Peyer's patch (tissue), 4 donors: ENCODE data around the gene GPR87. TPM values are rescaled to one million over a fixed set of nuclear protein-coding genes. Genes with fewer than 3 reads are reported as not detected.

ENCODE experiments used
- DNase-seq, 3 donors: peaks; one replicate each; pipeline ENCODE4 v3.0.0-alpha.2; 2017 to 2019
- H3K27ac ChIP-seq, 4 donors: fragments of 200-600 bp; sonication (generic); one replicate each; pipeline ENCODE4 v1.5.1; 2016 to 2019
- H3K27me3 ChIP-seq, 2 donors: fragments of 200-600 bp; sonication (generic); one replicate each; pipeline ENCODE4 v1.5.1; 2019
- H3K36me3 ChIP-seq, 3 donors: fragments of 200-600 bp; sonication (generic); one replicate each; pipeline ENCODE4 v1.5.1; 2016 to 2019
- H3K4me1 ChIP-seq, 4 donors: fragments of 200-600 bp; sonication (generic); one replicate each; pipeline ENCODE4 v1.5.1; 2016 to 2019
- H3K4me3 ChIP-seq, 4 donors: fragments of 200-600 bp; sonication (generic); 1 replicate in 3 of 4; 2 replicates in 1 of 4; pipeline ENCODE4 v1.5.1; 2016 to 2019; ENCODE audit warnings: mild to moderate bottlenecking in 1 of 4
- H3K9me3 ChIP-seq, 4 donors: fragments of 200-600 bp; sonication (generic); one replicate each; pipeline ENCODE4 v1.5.1; 2016 to 2019; ENCODE audit warnings: mild to moderate bottlenecking in 1 of 4
- POLR2A ChIP-seq, 2 donors: fragments of 450-650 bp; IDR thresholded peaks; one replicate each; pipeline ENCODE4 v1.5.1; 2017; ENCODE audit warnings: antibody characterized with exemption in 2 of 2, mild to moderate bottlenecking in 2 of 2, moderate library complexity in 2 of 2
- total RNA-seq, 4 donors: library from RNA; depleted of rRNA; stranded (reverse); fragments of >200 nt; gene quantifications; one replicate each; pipeline ENCODE4 v1.1.0, GENCODE V29; 2016
- TF ChIP-seq, protein P1 (sequence below), 6 experiments: fragments of 450-650 bp in 4 of 6; fragments of 200-600 bp in 2 of 6; sonication (generic) in 1 of 6; IDR thresholded peaks; one replicate each; pipeline ENCODE4 v1.5.1; 2017 to 2019; ENCODE audit warnings: antibody characterized with exemption in 6 of 6, mild to moderate bottlenecking in 3 of 6, moderate library complexity in 1 of 6

The GPR87 gene
- total RNA-seq, 4 donors from 2014 or later = not detected

DNA sequence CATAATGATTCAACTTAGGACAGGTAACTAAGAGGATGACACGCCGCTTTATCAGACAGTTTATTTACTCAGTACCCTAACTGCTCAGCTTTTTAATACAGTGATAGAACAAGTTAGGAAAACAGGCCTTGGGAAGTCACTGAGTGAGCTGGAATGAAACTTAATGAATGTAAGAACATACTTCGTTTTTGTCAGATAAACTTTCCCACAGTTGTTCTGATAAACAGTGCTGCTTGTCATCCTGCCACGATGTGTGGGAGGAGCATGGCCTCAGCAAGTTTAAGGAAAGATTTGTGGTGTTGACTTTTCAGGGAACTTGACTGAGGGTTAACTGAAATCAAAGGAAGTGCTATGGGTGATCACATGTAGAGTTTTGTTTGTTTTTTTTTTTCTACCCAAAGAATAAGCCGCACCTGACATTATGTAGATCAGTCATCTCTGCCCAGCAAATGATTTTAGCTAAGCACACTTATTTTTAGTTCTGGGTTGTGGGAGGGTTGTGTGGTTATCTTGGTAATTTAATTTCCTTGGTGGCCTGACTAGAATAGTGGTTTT, 32.6 kb downstream of the GPR87 start:
- Histone ChIP-seq H3K27ac (peak overlapping the region in 3 of 4 donors; percentile 6 to 30 (median 17)), H3K9me3 (no peaks in the 10 kb centered on the region), H3K4me3 (no peak overlapping the region), H3K4me1 (peaks cover 0 to 6% (median 0%) of the 10 kb centered on the region in 4 donors), H3K27me3 (no peaks in the 10 kb centered on the region), H3K36me3 (no peaks in the 10 kb centered on the region)
- no peak for DNase-seq
- TF ChIP-seq, protein P1, sequence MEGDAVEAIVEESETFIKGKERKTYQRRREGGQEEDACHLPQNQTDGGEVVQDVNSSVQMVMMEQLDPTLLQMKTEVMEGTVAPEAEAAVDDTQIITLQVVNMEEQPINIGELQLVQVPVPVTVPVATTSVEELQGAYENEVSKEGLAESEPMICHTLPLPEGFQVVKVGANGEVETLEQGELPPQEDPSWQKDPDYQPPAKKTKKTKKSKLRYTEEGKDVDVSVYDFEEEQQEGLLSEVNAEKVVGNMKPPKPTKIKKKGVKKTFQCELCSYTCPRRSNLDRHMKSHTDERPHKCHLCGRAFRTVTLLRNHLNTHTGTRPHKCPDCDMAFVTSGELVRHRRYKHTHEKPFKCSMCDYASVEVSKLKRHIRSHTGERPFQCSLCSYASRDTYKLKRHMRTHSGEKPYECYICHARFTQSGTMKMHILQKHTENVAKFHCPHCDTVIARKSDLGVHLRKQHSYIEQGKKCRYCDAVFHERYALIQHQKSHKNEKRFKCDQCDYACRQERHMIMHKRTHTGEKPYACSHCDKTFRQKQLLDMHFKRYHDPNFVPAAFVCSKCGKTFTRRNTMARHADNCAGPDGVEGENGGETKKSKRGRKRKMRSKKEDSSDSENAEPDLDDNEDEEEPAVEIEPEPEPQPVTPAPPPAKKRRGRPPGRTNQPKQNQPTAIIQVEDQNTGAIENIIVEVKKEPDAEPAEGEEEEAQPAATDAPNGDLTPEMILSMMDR (IDR thresholded peaks at IDR 0.05) = no peak
- TF ChIP-seq POLR2A (IDR thresholded peaks at IDR 0.05) = no peak

DNA sequence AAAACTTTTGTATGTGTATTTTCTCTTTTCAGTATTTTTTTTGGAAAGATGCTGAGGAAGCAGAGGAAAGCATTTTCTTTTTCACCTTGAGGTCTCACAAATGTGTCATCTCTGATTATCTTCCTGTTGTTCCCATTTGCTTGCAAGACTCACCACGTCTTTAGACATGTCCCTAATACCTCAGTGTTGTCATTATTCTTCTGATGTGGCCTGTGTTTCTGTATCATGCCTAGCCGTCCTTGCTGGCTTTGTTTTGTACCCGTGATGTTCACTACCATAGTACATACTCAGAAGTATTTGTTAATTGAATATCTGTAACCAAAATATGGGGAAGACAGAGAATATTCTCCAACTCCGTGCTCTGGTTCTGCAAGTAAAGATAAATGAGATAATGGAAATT, 33.2 kb downstream of the GPR87 start:
- no peaks in the 10 kb centered on the region for H3K36me3 ChIP-seq
- H3K27me3 ChIP-seq = no peaks in the 10 kb centered on the region
- H3K4me1 ChIP-seq = peaks cover 0 to 8% (median 0%) of the 10 kb centered on the region in 4 donors
- peak overlapping the region in 2 of 4 donors; percentile 17 to 30 for H3K27ac ChIP-seq
- no peaks in the 10 kb centered on the region for H3K9me3 ChIP-seq
- no peak for DNase-seq
- TF ChIP-seq, protein P1 (IDR thresholded peaks at IDR 0.05) = no peak
- no peak for TF ChIP-seq POLR2A (IDR thresholded peaks at IDR 0.05)
- no peak overlapping the region for H3K4me3 ChIP-seq

DNA sequence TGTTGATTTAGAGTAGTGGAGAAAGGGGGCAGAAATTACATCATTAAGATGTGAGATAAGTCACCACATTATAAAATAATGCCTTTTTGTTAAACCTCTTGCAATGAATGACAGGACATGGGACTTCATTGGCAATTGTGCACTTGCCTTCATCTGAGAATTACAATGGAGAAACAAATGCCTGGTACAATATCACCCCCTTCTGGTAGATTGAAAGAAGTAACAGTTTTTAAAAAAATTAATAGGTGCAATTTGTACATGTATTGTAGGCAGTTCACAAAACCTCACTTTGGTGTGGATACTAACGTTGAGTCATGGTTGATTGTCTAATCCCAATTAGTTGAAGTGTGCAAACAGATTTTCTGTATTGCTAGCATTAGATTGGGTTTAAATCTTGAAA, 33.7 kb downstream of the GPR87 start:
- no peak for TF ChIP-seq POLR2A (IDR thresholded peaks at IDR 0.05)
- TF ChIP-seq, protein P1 (IDR thresholded peaks at IDR 0.05) = peak; percentile 35 to 90 (median 82)
- Histone ChIP-seq H3K36me3 (no peaks in the 10 kb centered on the region), H3K4me1 (peaks cover 0 to 8% (median 0%) of the 10 kb centered on the region in 4 donors), H3K9me3 (no peaks in the 10 kb centered on the region), H3K27me3 (no peaks in the 10 kb centered on the region), H3K27ac (no peak overlapping the region), H3K4me3 (no peak overlapping the region)
- no peak for DNase-seq

DNA sequence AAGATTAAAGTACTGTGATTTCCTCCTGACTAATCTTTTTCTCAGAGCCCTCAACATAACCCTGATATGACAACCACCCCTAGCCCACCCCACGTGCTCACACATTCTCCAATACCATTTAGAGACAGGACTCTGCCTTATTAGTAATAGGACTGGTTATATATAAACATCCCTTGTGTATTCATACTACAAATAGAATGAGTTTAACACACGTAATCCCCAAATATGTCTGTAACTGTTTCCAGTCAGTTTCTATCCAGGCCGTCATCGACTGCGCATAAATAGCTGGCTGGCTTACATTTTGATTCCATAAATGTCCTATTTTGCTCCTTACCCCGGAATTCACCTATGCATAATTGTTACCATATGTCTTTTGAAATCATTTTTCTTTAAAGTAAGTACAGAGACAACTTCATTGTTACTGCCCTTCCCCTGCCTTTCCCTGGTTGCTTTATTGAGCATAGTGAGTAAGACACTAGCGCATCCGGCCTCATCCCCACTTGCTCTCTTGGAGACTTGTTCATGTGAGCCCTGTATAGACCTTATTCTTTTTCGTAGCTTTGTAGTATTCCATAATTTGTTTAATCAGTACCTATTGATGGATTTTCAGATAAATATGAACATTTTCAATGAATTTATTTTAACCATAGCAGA, 34.8 kb downstream of the GPR87 start:
- Histone ChIP-seq H3K27me3 (no peaks in the 10 kb centered on the region), H3K27ac (peak overlapping the region in 2 of 4 donors; percentile 23 to 38), H3K36me3 (no peaks in the 10 kb centered on the region), H3K4me3 (no peak overlapping the region), H3K4me1 (peaks cover 0 to 8% (median 0%) of the 10 kb centered on the region in 4 donors), H3K9me3 (no peaks in the 10 kb centered on the region)
- DNase-seq = no peak
- no peak for TF ChIP-seq POLR2A (IDR thresholded peaks at IDR 0.05)
- TF ChIP-seq, protein P1 (IDR thresholded peaks at IDR 0.05) = no peak

DNA sequence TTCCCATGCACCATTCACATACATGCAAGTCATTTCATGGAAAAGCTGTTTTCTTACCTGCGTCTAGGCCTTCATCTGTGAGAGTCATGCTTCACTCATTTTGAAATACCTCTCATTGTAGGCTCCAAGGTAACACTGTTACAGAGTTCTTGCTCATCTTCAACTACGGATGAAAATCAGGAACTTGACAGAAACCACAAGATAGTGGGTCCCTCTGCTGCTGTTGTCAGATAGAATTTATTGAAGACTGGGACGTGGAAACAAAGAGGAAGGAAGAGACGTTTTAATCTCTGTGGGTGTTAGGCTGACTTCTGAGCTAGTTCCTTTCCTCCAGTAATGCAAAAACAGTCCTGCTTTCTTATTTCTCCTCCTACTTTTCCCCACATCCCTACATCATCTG, 38.4 kb downstream of the GPR87 start, which contains the start of gene P2RY14:
P2RY14 (minus strand) TSS at position 313 of the 400 bp plus-strand sequence. CDS start 64,226 bp downstream, outside the sequence.
- TF ChIP-seq POLR2A (IDR thresholded peaks at IDR 0.05) = no peak
- TF ChIP-seq, protein P1 (IDR thresholded peaks at IDR 0.05) = no peak
- no peaks in the 10 kb centered on the region for H3K9me3 ChIP-seq
- peak within 1 kb of the TSS in 3 of 4 donors; percentile 38 to 63 (median 52) for H3K27ac ChIP-seq
- H3K4me3 ChIP-seq = peak within 1 kb of the TSS in 2 of 4 donors; percentile 1 to 26
- no peaks in the 10 kb centered on the region for H3K27me3 ChIP-seq
- no peaks in the 10 kb centered on the region for H3K36me3 ChIP-seq
- H3K4me1 ChIP-seq = peaks cover 0 to 8% (median 3%) of the 10 kb centered on the region in 4 donors
- DNase-seq = no peak
